Measurements from ENCODE around the gene FBXL7. TPM values are rescaled to one million over a fixed set of nuclear protein-coding genes. Genes with fewer than 3 reads are reported as not detected.

Gene FBXL7
- total and polyA plus RNA-seq, 2 of the 8 experiments (the other 6 are each of a cell fraction or from before 2014, with no cell fraction given), result 17.7 to 17.8 TPM

DNA sequence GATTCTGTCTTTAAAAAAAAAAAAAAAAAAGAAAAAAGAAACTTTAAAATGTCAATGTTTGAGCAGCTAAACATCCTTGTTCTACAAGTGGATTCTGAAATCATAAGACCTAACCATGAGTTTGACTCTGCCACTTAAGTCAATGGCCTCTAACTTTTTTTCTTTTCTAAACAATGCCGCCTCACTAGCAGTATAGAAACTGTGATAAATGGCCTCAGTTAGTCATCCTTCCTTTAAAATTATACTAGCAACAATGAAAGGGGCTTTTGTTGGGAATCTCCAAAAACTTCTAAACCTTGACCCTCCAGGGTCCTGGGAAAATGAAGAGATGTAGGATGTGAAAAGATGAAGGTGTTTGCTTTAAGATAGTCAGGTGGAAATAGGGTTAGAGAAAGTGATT is 71.1 kb downstream of the FBXL7 start (continued):
- TF ChIP-seq, protein P1, sequence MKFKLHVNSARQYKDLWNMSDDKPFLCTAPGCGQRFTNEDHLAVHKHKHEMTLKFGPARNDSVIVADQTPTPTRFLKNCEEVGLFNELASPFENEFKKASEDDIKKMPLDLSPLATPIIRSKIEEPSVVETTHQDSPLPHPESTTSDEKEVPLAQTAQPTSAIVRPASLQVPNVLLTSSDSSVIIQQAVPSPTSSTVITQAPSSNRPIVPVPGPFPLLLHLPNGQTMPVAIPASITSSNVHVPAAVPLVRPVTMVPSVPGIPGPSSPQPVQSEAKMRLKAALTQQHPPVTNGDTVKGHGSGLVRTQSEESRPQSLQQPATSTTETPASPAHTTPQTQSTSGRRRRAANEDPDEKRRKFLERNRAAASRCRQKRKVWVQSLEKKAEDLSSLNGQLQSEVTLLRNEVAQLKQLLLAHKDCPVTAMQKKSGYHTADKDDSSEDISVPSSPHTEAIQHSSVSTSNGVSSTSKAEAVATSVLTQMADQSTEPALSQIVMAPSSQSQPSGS (IDR thresholded peaks at IDR 0.05; ENCODE audit: low read length), result no peak
- TF ChIP-seq BACH1 (IDR thresholded peaks at IDR 0.05; ENCODE audit: low read length) (no peak), RAD21 (IDR thresholded peaks at IDR 0.05 in 1 of 2, conservative IDR thresholded peaks at IDR 0.05 in 1 of 2; ENCODE audit: low read depth in 2 of 2, low read length in 2 of 2) (no peak), NANOG (IDR thresholded peaks at IDR 0.05; ENCODE audit: insufficient read depth, low read depth, low read length, poor library complexity, severe bottlenecking) (no peak), POLR2A (IDR thresholded peaks at IDR 0.05; ENCODE audit: control extremely low read depth in 1 of 2, low read depth in 2 of 2, low read length in 2 of 2) (no peak), HDAC2 (IDR thresholded peaks at IDR 0.05; ENCODE audit: borderline replicate concordance in 1 of 2, low read depth in 2 of 2, low read length in 2 of 2) (no peak), ZNF274 (IDR thresholded peaks at IDR 0.05; ENCODE audit: borderline replicate concordance, extremely low read depth, low read length) (no peak), POU5F1 (IDR thresholded peaks at IDR 0.05; ENCODE audit: low read depth, low read length) (no peak), KDM5A (IDR thresholded peaks at IDR 0.05; ENCODE audit: low read length) (no peak)
- TF ChIP-seq, protein P2, sequence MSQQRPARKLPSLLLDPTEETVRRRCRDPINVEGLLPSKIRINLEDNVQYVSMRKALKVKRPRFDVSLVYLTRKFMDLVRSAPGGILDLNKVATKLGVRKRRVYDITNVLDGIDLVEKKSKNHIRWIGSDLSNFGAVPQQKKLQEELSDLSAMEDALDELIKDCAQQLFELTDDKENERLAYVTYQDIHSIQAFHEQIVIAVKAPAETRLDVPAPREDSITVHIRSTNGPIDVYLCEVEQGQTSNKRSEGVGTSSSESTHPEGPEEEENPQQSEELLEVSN (IDR thresholded peaks at IDR 0.05), result no peak

Measured in H1 (cell line).